Fibroblast of peridontal ligament (primary cell): ENCODE measurements around the gene HABP2.

Experiments
- DNase-seq: peaks from one replicate; pipeline ENCODE4 v3.0.0-alpha.2; 2010; ENCODE audit errors: extremely low read depth

Gene HABP2

DNA sequence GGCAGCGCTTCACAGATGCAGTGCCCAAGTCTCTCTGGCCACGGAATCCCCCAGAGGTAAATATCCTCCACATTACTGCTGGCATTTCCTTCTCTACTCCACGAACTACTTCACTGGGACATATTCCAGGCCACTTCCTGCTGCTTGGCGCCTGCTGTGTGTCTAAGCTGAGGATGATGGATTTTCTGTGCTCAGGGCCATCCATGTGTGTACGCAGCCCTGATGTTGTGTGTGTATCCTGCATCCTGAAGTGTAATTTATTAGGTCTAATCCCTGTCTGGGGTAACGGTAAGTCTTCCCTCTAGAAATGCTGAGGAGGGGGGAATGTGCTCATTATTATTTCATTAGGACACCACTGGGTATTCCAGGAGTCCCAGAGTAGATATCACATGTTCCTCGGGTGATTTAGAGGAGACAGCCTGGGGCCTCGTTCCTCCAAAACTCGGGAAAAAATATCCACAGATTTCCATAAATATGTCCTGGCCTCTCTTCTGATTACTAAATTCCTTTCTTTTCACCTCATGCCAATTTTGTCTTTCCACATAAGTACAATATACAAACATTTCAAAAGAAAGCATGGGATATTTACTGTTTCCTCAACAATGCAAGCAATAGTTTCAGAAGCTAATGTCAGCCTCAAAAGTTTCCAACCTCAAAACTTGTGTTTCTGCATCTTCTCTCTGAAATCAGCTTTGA, 25.5 kb upstream of the HABP2 start:
- DNase-seq = no peak

DNA sequence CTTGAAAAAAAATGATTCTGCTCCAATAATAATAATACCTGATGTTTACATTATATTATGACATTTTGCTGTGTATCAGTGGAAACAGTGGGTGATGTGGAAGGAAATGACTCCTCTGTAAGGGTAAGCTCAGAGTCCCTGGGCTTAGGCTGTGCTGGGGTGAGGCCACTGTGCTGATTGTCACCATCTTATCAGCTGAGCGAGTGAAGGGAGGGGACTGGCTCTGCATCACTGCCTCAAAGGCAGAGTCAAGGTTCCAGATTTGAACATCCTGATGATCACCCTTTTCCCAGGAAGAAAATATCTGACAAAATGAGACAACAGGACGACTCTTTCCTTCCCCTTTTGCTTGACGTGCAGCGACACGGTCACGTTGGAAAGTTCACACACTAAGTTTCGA, 24.0 kb upstream of the HABP2 start:
- DNase-seq = no peak

DNA sequence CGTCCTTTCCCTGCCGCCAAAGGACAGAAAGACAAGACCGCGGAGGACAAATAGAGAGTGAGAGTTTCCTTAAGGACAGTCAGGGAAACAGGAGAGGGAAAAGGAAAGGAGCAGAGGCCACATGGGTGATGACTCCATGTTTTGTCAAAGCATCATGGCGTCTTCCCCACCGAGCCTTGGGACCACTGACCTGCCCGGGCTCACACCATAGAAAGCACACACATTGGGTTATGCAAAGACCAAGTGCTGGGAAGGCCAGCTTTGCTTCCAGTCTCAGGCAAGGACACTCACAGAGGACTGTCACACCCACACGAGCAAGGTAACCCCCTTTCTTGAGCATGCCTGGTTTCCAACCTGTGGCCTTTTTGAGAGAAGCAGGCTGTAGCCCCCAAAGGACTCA, 23.3 kb upstream of the HABP2 start:
- DNase-seq = no peak

DNA sequence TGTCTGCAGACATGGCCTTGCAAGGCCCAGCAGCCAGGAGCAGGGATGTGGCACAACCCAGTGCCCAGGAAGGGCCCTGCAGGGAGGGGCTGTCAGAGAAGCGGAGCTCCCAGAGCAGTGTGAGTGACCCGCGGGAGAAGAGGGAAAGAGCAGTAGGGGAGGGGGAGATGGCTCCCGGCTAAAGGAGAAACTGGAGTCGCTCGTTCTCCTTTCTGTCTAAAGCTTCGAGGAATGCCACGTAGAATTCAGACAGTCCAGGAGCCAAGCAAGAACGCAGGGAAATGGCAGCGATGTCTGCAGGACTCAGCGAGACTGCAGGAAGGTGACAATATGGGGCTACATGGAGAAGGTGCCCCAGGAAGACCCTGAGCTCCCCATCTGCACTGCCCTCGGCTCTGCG, 22.4 kb upstream of the HABP2 start:
- DNase-seq = no peak

DNA sequence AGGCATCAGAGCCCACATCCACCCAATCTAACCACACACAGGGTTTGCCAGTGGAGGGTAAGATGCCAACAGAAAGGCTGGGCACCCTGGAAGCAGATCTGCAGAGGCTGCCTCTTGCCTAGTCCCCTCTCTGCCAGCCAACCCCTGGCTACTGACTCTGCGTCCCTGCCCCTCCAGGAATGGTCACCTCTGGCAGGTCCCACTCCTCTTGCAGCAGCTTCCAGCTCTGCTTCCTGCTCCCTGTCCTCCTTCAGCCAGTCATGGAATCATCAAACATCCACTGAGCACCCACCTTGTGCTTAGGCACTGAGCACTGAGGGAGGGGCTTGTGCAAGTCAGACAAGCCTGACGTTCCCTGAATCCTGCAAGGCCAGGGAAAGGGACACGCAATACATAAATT, 20.1 kb upstream of the HABP2 start:
- no peak for DNase-seq

DNA sequence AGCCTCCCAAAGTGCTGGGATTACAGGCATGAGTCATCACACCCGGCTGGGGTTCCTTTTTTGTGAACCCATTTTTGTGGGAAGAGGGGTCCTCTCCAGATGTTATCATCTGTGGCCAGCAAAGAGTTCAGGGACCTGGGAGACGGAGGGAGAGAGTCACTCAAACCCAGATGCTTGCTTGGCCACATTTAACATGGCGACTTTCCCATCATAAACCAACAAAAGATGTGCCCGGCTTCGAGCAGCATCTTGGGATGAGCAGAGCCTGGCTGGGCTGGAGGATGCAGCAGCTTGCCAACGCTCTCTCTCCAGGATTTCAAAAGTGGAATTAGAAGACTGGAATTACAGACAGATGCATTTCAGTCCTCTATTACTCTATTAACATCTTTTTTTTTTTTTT, 19.1 kb upstream of the HABP2 start:
- no peak for DNase-seq

DNA sequence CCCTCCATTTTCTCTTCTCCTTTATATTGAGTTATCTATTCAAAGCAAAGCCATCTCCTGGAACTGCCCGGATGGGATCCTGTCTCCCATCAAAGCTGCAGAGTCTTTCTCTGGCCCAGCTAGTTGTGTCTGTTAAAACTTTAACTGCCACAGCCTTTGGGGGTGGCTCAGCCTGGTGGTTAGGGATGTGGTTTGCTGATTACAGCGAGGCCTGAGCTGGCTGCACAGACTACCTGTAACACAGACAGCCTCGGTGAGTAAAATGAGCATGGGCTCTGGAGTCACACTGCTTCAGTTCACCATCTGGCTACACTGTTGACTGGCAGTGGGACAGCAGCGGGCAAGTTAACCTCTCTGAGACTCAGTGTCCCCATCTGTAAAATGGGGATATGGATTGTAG, 18.4 kb upstream of the HABP2 start:
- DNase-seq = no peak

DNA sequence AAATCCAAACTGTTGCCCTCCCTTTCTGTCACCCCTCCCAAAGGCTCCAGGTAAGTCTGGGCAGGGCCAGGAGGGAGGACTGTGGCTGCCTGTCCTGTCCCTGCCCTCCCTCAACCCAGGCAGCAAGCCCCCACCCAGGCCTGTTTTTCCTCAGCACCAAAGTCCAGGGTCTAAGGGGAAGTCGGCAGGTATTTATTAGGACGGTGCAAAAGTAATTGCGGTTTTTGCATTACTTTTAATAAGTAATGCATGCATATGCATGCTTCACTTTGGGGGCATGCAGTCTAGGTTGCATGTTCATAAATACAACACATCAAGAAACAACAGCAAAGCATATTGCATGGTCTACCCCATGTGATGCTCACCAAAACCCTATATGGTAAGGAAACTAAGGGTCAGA, 15.2 kb upstream of the HABP2 start:
- DNase-seq = no peak

DNA sequence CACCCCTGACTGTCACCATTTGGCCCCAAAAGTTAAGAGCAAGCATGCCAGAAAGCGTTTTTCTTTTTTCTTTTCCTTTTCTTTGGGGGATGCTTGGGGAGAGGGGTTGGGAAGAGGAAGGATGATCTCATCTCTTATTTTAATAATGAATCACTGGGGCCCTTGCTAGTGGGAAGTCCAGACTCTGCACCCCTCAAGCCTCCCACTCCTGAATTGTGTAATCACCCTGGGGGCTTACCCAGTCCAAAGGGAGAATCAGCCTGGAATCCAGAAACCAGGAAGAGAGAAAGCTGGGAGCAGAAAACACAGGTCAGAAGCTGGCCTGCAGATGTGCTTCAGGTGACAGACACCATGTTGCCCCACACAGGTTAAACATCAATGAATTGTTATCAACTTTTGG, 14.7 kb upstream of the HABP2 start:
- no peak for DNase-seq

DNA sequence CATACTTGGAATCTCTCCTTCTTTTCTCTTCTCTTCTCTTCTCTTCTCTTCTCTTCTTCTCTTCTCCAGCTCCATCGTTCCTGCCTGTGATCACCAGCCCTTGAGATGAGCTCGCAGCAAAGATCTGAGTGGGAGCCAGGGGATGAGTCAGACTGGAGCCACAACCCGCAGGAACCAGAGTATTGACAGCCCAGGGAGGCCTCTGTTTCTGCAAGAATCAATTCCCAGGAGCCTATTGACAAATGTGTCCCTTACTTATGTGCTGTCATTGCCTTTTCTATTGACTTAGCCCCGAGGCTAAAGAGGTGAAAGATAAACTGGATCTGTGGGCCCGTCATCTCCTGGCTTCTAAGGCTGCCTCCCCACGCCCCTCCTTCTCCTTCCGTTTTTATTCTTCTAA, 13.1 kb upstream of the HABP2 start:
- peak; percentile 16 for DNase-seq

DNA sequence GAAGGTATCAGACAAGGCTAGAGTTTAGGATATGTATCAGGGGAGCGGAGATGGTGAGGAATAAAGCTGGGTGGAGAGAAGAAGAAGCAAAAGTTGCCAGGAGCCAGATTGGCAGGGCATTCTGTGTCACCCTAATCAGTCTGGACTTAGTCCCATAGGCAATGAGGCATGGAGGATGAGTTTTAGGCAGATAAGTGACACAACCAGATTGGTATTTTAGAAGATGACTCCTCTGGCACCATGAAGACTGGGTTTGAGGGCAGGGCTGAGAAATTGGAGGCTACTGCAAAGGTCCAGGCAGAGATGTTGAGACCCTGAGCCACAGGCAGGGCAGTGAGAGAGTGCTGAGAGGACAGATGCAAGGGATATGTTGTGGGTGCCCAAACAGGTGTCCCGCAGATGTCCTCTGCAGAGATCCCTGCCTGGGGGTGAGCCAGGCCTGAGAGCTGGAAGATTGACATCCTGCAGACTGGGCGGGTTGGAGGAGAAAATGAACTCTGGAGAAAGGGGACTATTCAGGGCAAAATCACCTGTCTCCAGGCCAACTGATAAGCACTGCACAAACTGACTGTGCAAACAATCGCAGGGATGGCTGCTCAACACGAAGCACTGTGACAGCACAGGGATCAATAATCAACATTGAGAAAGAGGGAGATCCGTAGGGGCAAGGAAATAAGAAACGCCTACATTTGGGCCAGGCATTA, 11.9 kb upstream of the HABP2 start:
- no peak for DNase-seq

DNA sequence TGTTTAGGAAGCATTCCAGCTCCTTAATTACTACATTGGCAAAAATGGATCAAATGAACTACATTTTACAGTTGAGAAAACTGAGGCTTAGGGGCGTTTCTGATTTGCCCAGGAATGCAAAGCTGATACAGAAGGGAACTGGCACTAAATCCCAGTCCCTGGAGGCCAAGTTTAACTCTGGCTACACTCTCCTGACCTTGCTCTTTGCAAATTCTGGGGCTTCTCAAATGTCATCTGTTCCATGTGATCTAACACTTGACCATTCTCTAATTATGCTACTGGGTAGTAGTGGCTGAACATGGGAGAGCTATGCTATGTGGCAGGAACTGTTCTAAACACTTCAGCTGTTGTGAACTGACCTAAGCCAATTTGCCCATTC, 11.3 kb upstream of the HABP2 start:
- no peak for DNase-seq

DNA sequence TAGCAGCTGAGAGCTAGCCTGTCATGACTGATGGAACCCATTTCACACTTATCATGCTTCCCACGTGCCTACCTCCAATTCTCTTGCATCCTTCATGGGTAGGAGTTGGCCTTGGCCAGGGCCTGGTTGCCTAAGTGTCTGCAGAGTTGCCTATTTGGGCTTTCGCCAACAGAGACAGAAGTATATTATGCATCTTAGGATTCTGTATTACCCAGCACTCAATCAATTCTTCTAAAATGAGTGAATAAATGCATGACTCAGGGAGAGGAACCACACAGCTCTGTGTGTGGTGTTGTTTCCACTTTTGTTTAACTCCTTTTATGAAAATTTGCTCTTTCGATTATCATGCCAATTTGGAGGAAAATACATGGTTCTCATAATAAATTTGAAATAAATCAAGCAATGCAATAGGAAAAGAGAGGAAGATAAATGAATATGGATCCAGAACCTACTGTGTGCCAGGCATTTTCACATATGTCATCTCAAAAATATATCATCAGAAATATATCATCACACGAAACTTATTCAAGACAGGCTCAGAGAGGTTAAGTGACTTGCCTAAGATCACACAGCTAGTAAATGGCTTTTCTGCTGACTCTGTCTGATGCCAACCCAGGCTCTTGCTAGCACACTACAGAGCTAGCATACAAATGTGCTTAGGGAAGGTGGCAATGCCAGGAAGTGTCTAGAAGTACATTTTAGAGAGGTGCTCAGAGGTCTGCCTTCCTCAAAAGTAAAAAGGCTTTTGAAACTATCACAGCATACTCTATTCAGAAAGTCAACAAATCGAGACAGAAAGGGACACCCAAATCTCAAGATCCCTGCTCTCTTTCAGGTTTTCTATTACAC, 9.5 kb upstream of the HABP2 start:
- DNase-seq = no peak

DNA sequence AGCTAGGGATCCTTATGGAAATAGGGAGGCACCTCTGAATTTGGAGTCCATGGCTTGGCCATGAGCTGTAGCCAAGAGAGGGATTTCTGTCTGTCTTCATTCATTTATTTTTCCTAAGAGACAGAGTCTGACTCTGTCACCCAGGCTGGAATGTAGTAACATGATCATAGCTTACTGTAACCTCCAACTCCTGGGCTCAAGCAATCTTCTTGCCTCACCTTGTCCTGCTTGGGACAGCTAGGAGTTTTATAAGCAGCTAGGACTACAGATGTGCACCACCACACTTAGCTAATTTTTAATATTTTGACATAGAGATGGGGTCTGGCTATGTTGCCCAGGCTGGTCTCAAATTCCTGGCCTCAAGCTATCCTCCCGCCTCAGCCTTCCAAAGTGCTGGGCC, 8.5 kb upstream of the HABP2 start:
- no peak for DNase-seq

DNA sequence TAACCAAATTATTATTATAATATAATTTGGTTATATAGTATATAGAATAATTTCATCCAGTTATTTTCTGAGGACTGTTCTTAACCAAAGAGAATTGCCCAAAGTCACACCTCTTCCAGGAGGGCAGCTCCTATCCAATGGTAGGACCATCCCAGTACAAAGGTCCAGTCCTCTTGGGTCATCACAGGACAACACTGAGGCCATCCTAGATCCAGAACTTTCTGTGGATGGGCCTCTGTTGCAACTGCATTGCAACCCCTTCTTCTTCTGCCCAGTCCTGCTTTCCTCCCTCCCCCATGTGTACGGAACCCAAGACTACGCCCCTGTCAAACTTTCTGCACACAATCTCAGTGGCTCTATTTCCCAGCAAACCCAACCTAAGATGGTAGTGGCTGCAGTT, 5.4 kb upstream of the HABP2 start:
- DNase-seq = no peak

DNA sequence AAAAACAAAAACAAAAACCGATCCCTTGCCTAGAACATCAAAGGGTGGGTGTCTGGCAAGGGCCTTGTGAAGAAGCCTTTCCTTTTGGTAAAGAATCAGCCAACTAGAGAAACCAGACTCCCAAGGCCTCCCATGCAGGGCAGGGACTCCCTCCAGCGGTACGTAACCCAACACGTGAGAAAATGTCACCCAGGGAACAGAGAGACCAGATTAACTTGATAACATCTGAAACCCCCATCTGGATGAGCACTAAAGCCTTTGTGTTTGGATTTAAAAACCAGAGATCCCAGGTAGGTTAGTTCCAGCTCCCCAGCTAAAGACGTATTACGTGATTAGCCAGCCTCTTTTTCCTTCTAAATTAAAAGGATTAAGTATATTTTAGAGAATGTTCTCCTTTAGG, 3.0 kb upstream of the HABP2 start:
- no peak for DNase-seq

DNA sequence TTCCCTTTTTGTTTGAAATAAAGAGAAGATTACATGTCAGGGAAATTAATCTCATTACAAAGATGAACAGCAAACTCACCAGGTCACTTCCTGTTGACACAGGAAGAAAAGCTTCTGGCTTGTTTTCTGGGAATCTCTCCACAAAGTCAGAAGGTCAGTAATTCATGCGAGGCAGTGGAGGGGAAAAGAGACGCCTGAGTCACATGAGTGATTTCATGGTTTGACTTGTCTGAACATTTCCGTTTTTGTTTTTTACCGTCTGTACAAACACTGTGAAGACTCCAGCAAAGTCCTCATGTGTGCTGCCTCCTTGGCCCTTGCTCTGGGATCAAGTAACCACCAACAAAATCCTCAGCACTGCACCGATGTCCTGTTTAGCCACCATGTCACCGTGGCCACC, 2.5 kb upstream of the HABP2 start:
- peak; percentile 3 for DNase-seq

DNA sequence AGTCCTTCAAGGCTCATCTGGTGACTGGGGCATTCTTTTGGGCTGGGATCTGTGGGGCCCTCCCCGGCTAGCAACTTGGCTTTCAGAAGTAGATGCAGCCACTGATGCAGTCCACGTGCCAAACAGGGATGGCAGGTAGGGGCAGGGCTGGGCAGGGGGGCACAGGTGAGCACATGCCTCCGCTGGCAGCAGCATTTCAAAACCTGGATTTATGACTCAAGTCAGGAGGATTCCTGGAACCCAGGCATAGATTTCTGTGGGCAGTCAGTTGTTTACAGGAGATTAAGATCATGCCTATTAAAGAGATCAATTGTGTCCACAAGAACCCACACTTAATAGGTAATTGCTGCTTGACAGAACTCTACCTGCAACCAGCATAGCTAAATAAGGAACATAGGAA, 839 bp upstream of the HABP2 start:
- DNase-seq = no peak

DNA sequence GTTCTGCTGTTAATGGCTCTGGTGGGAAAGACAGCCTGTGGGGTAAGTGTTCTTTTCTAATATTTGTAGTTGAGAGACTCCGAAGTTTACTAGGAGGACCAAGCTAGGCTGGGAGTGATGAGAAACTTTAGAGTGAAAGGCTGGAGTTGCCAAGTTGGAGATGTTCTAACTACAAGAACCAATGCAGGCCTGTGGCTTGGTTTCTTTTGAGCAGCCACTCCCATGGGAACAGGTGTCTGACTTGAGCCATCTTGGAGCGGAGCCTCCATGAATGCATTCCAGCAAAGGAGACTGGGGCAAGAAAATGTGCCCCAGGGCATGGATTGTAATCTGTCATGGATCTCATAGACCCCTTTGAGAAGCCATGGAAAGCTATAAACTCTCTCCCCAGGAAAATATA, 296 bp downstream of the HABP2 start:
- DNase-seq = no peak

DNA sequence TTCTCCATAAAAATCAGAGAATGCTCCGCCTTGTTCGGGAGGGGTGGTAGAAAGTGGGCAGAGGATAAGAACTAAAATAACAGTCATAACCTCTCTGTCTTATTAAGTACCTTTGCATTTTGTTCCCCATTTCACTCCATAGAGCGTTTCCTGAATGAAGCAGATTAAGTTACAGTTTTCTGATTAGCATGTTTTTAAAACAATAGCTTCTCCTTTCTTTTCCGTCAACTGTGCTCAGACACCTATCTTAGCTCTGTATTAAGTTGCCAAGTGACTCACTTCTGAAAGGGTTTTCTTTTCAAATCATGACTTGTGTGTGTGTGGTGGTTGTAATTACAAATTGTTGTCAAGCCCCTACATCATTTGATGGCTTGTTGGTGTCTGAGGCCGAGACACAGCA, 1.4 kb downstream of the HABP2 start:
- DNase-seq = no peak

DNA sequence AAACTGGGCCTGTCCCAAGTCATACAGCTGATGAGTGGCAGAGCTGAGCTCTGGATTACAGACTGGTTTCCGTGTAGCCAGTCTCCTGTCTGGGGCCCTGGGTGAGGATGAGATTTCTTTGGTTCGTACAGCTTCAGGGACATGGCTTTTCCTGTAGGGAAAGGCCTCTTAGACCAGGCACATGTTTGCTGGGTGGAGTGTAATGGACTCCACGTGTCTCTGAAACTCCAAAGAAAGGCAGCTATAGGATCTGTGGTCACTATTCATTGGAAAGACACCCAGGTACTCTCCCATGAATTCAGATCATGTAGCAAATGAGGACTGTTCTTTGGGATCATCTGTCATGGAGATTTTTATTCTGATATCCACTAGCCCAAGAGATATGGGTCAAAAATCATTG, 2.4 kb downstream of the HABP2 start:
- no peak for DNase-seq

DNA sequence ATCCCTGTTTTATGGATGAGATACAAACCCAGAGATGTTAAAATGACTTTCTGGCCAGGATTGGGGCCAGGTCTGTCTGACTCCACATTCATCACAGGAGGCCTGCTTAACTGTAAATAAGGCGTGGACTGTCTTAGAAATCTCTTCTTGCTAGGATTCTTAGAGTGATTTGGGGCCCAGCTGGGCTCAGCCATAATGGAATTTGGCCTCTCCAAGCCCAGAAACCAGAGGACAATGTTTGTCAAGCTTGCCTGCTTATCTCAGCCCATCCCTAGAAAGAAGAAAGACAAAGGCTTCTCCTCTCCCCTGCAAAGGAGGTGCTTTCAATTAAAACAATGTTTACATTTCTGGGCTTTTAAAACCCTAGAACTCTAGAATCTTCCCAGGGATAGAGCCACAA, 2.9 kb downstream of the HABP2 start:
- no peak for DNase-seq

DNA sequence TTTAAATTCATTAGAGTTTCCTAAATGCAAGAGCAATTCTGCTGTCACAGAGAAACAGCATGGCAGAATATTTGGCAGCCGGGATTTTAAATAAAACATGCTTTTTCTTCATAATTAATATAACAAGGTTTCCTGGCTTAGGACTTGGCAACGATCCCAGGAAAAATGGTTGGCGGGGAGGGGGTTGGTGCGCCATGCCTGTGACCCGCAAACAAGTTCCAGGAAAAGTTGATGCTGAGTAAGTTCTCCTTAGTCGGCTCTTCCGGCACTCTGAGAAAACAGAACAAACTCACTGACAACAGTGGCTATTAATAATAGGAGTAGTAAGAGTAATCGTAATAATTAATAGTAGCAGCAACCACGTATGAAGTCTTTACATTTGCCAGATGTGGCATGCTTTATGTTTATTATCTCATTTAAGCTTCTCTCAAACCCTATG, 4.6 kb downstream of the HABP2 start:
- DNase-seq = no peak
